HUES48 (cell line): ENCODE results near the gene MS4A3.
"Not testable (repeated sequence)": the region's sequence is repeated elsewhere in the genome, so short reads cannot be mapped to it uniquely, and the experiment has no call there.

Experiments
- H3K27ac ChIP-seq: one replicate; pipeline ENCODE4 v1.7.0; 2013; ENCODE audit warnings: low read depth, low read length, inconsistent platforms
- H3K27me3 ChIP-seq: 2 replicates; pipeline ENCODE4 v1.6.1; 2013; ENCODE audit warnings: mild to moderate bottlenecking, low read length; ENCODE audit not compliant: control insufficient read depth, insufficient read depth
- H3K36me3 ChIP-seq: 2 replicates; pipeline ENCODE4 v1.6.1; 2013; ENCODE audit warnings: low read length; ENCODE audit not compliant: control insufficient read depth, insufficient read depth
- H3K4me1 ChIP-seq: 2 replicates; pipeline ENCODE4 v1.6.1; 2013; ENCODE audit warnings: mild to moderate bottlenecking, low read length; ENCODE audit not compliant: control insufficient read depth, insufficient read depth
- H3K4me3 ChIP-seq: 2 replicates; pipeline ENCODE4 v1.5.1; 2013; ENCODE audit warnings: mild to moderate bottlenecking, low read depth, low read length
- H3K9ac ChIP-seq: 2 replicates; pipeline ENCODE4 v1.6.1; 2013; ENCODE audit warnings: mild to moderate bottlenecking, low read depth, low read length, moderate library complexity
- H3K9me3 ChIP-seq: 2 replicates; pipeline ENCODE4 v1.6.1; 2013; ENCODE audit warnings: low read length; ENCODE audit not compliant: control insufficient read depth, insufficient read depth

The MS4A3 gene

DNA sequence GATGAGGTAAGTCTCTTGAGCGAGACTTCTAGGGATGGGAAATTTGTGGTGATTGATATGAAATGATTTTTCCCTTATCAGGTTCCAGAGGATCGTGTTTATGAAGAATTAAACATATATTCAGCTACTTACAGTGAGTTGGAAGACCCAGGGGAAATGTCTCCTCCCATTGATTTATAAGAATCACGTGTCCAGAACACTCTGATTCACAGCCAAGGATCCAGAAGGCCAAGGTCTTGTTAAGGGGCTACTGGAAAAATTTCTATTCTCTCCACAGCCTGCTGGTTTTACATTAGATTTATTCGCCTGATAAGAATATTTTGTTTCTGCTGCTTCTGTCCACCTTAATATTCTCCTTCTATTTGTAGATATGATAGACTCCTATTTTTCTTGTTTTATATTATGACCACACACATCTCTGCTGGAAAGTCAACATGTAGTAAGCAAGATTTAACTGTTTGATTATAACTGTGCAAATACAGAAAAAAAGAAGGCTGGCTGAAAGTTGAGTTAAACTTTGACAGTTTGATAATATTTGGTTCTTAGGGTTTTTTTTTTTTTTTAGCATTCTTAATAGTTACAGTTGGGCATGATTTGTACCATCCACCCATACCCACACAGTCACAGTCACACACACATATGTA lies 39.1 kb downstream of the MS4A3 start:
- Histone ChIP-seq H3K9me3 (no peaks in the 10 kb centered on the region), H3K27ac (no peak overlapping the region), H3K27me3 (no peaks in the 10 kb centered on the region), H3K36me3 (no peaks in the 10 kb centered on the region), H3K9ac (no peak overlapping the region), H3K4me3 (no peak overlapping the region), H3K4me1 (no peaks in the 10 kb centered on the region)

DNA sequence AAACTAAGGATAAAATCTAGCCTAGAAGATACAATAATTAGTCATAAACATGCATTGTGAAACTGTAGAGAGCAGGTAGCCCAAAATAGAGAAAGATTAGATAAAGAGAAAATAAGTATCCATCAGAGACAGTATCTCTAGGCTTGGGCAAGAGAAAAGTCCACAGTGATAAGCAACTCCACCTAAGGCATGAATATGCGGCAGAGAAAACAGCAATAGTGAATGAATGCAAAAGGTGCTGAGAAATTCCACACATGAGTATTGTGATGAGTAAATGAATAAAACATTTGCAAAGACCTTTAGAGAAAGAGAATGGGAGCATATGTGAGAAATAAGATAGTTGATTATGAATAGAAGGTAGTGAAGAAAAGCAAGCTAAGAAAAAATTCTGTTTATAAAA lies 40.7 kb downstream of the MS4A3 start:
- H3K36me3 ChIP-seq, result no peaks in the 10 kb centered on the region
- H3K9ac ChIP-seq, result no peak overlapping the region
- no peaks in the 10 kb centered on the region for H3K9me3 ChIP-seq
- no peaks in the 10 kb centered on the region for H3K27me3 ChIP-seq
- H3K4me3 ChIP-seq, result no peak overlapping the region
- H3K4me1 ChIP-seq, result no peaks in the 10 kb centered on the region
- H3K27ac ChIP-seq, result no peak overlapping the region

DNA sequence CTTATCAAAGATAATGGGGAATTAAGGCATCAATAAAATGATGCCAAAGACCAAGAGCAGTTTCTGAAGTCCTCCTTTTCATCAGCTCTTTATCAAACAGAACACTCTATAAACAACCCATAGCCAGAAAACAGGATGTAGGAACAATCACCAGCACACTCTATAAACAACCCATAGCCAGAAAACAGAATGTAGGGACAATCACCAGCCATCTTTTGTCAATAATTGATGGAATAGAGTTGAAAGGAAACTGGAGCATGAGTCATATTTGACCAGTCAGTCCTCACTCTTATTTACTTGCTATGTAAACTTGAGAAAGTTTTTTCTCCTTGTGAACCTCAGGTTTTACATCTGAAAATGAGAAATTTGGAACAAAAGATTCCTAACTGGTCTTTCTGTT lies 42.0 kb downstream of the MS4A3 start:
- Histone ChIP-seq H3K4me1 (no peaks in the 10 kb centered on the region), H3K27me3 (no peaks in the 10 kb centered on the region), H3K36me3 (no peaks in the 10 kb centered on the region), H3K9ac (no peak overlapping the region), H3K9me3 (no peaks in the 10 kb centered on the region), H3K27ac (peak overlapping the region; percentile 13), H3K4me3 (no peak overlapping the region)

DNA sequence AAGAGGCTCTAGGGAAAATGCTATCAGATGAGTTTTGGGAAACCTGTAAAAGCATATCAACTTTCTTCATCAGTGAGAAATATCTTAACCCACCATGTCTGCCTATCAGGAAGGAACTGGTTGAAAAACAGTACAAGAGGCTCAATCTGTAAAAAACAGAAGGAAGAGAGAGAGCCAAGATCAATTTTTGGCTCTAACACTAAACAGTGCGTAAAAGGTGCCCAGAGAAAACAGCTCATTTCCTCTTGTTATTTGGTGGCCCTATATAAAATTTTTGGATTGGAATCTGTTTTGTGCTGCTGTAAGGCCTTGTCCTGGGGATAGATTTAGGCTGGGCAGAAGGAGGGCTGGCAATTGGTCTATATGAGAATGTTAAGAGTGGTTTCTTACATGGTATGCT lies 44.1 kb downstream of the MS4A3 start:
- no peaks in the 10 kb centered on the region for H3K4me1 ChIP-seq
- no peaks in the 10 kb centered on the region for H3K36me3 ChIP-seq
- no peaks in the 10 kb centered on the region for H3K27me3 ChIP-seq
- no peak overlapping the region for H3K4me3 ChIP-seq
- no peaks in the 10 kb centered on the region for H3K9me3 ChIP-seq
- H3K27ac ChIP-seq, result no peak overlapping the region
- H3K9ac ChIP-seq, result no peak overlapping the region

DNA sequence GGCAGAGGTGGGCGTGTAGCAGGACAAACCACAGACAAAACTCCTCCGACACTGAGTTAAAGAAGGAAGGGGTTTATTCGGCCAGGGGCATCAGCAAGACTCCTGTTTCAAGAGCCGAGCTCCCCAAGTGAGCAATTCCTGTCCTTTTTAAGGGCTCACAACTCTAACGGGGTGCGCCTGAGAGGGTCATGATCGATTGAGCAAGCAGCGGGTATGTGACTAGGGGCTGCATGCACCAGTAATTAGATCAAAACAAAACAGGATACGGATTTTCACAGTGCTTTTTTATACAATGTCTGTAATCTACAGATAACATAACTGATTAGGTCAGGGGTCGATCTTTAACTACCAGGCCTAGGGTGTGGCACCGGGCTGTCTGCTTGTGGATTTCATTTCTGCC lies 44.9 kb downstream of the MS4A3 start:
- H3K9me3 ChIP-seq, H3K36me3 ChIP-seq, H3K27ac ChIP-seq, H3K4me3 ChIP-seq, H3K27me3 ChIP-seq, H3K9ac ChIP-seq, H3K4me1 ChIP-seq: not testable (repeated sequence)

DNA sequence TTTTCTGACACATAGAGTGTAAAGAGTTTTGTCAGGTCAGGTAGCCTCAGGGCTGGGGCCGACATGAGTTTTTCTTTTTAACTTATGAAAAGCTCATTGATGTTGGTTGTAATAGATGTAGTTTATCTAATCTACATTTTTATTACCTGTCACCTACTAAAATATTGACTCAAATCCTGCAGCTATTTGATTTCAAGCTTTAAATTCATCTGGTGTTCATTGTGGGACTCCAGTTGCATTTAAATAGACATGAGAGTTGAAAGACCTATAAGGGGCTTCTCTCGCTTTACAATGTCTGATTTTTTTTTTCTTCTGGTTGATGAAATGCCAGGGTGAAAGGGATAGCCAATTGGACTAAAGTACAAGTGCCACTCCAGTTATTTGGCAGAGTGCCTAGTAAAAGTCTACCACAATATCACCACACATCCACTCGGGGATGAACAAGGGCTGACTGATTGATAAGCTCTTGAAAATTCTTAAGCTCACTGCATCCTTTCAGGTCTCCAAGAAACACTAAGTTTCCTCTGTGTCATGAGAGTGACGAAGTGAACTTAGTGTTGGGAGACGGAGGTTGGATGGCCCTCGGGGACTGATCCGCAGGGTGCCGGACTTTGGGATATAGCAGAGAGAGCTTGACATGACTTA lies 48.1 kb downstream of the MS4A3 start:
- not testable (repeated sequence) for H3K27ac ChIP-seq, H3K4me3 ChIP-seq, H3K27me3 ChIP-seq, H3K4me1 ChIP-seq, H3K36me3 ChIP-seq, H3K9ac ChIP-seq, H3K9me3 ChIP-seq

DNA sequence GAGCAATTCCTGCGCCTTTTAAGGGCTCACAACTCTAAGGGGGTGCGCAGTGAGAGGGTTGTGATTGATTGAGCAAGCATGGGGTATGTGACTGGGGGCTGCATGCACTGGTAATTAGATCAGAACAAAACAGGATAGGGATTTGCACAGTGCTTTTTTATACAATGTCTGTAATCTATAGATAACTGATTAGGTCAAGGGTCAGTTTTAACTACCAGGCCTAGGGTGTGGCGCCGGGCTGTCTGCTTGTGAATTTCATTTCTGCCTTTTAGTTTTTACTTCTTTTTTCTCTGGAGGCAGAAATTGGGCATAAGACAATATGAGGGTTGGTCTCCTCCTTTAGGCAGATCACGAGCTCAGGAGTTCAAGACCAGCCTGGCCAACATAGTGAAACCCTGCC lies 52.2 kb downstream of the MS4A3 start:
- H3K9ac ChIP-seq, H3K27me3 ChIP-seq, H3K27ac ChIP-seq, H3K4me3 ChIP-seq, H3K36me3 ChIP-seq, H3K9me3 ChIP-seq, H3K4me1 ChIP-seq: not testable (repeated sequence)

DNA sequence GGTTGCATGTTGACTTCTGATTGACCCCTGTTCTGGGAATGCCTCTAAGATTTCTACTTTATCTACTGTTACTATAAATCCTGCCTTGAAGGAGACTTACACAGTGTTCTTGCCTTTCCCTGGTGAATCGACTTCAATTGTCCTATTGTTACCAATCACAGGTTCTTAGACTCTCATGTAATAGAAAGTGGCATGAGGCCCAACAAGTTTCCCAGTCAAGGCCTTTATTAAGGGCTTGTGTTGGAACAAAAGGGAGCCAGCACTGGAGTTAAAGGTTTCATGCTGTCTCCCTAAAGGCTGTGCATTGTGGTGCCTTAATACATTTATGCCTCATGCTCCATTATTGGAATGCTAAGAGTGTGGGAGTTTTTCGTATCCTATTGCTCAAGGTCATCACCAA lies 55.3 kb downstream of the MS4A3 start:
- H3K27ac ChIP-seq, result no peak overlapping the region
- H3K27me3 ChIP-seq, result no peaks in the 10 kb centered on the region
- no peak overlapping the region for H3K4me3 ChIP-seq
- H3K9me3 ChIP-seq, result no peaks in the 10 kb centered on the region
- H3K4me1 ChIP-seq, result peaks cover 3% of the 10 kb centered on the region; the same call in 1 of the 2 replicates
- no peak overlapping the region for H3K9ac ChIP-seq
- H3K36me3 ChIP-seq, result no peaks in the 10 kb centered on the region

DNA sequence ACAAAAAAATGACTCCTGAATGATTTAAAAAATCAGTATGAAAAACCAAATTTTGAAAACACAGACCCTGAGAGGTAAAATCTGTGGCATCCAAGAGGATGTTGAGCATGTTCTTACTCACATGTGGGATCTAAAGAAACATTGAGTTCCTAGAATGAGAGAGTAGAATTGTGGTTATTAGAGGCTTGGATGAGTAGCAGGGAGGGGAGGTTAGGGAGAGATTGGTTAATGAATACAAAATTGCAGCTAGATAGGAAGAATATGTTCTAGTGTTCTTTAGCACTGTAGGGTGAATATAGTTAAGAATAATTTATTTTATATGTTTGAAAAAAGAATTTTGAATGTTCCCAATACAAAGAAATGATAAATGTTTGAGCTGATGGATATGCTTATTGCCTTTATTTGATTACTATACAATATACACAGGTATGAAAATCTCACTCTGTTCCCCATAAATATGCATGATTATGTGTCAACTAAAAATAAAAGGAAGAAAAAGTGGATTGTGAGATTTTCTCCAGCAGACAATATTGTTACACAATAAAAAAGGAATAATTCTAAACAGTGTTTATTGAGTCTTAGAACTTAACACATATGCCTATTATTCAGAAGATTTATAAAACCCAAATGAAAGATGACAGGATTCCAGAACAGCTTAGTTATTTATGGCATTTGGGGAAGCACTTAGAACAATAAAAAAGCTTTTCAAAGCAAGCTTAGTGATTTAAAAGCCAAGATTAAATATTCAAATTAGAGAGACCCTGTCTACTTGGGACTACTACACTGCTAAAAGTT lies 60.7 kb downstream of the MS4A3 start:
- Histone ChIP-seq H3K27me3 (no peaks in the 10 kb centered on the region), H3K4me3 (no peak overlapping the region), H3K27ac (no peak overlapping the region), H3K36me3 (no peaks in the 10 kb centered on the region), H3K4me1 (peaks cover 29% of the 10 kb centered on the region), H3K9me3 (no peaks in the 10 kb centered on the region), H3K9ac (no peak overlapping the region)

DNA sequence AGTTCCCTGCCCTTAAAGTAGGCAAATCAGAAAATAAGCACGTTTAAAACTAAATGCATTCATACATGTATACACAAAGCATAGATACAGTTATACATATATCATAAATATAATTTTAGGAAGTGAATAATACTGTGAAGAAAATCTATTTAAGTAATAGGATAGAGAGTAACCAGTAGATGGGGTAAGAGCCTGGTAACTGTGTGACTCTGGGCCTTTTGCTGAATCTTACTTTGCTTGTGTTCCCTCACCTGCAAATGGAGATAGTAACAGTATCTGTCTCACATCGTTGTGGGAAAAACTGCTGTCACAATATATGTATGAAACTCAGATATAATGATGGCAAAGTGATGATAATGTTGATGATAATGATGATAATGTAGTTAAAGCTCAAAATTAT lies 61.9 kb downstream of the MS4A3 start:
- no peaks in the 10 kb centered on the region for H3K27me3 ChIP-seq
- no peaks in the 10 kb centered on the region for H3K36me3 ChIP-seq
- H3K4me1 ChIP-seq, result peaks cover 29% of the 10 kb centered on the region
- H3K9ac ChIP-seq, result no peak overlapping the region
- no peak overlapping the region for H3K4me3 ChIP-seq
- H3K9me3 ChIP-seq, result no peaks in the 10 kb centered on the region
- no peak overlapping the region for H3K27ac ChIP-seq

DNA sequence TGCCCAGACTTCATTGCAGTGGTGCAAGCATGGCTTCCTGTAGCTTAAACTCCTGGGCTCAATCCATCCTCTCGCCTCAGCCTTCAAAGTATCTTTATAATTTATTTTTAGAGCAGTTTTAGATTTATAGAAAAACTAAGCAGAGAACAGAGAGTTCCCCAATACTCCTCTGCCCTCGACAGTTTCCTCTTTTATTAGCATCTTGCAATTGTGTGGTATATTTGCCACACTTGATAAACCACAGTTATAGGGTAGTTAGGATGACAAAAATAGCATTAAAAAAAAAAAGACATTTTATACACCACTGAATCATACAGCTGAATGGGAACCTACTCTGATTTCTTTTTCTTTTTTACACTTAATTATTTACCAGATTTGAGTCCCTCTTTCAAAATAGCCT lies 63.2 kb downstream of the MS4A3 start:
- H3K27ac ChIP-seq, result no peak overlapping the region

More for the DNA sequence above, 63.2 kb downstream of the MS4A3 start:
- no peak overlapping the region for H3K4me3 ChIP-seq
- no peak overlapping the region for H3K9ac ChIP-seq
- H3K27me3 ChIP-seq, result no peaks in the 10 kb centered on the region
- no peaks in the 10 kb centered on the region for H3K36me3 ChIP-seq
- peaks cover 36% of the 10 kb centered on the region for H3K4me1 ChIP-seq
- no peaks in the 10 kb centered on the region for H3K9me3 ChIP-seq
